ENCODE data around the gene PLEKHF1.
"Not testable (repeated sequence)": the region's sequence is repeated elsewhere in the genome, so short reads cannot be mapped to it uniquely, and the experiment has no call there.

PLEKHF1 gene

DNA sequence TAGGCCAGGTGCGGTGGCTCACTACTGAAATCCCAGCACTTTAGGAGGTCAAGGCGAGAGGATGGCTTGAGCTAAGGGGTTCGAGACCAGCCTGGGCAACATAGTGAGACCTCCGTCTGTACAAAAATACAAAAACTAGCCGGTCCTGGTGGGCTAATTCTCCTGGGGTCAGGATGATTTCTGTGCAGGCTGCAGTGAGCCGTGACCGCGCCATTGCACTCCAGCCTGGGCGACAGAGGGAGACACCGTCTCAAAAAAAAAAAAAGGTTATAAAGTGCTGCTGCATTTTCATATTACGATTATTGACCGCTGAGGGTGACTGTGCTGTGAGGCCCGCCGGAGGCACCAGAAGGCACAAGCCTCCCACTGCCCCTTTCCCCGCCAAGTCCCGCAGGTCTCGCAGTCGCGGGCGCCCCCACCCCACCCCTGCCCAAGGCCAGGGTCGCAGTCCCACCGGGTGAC, 477 bp upstream of the PLEKHF1 start:
- no peak for DNase-seq (ENCODE audit: low read depth)

DNA sequence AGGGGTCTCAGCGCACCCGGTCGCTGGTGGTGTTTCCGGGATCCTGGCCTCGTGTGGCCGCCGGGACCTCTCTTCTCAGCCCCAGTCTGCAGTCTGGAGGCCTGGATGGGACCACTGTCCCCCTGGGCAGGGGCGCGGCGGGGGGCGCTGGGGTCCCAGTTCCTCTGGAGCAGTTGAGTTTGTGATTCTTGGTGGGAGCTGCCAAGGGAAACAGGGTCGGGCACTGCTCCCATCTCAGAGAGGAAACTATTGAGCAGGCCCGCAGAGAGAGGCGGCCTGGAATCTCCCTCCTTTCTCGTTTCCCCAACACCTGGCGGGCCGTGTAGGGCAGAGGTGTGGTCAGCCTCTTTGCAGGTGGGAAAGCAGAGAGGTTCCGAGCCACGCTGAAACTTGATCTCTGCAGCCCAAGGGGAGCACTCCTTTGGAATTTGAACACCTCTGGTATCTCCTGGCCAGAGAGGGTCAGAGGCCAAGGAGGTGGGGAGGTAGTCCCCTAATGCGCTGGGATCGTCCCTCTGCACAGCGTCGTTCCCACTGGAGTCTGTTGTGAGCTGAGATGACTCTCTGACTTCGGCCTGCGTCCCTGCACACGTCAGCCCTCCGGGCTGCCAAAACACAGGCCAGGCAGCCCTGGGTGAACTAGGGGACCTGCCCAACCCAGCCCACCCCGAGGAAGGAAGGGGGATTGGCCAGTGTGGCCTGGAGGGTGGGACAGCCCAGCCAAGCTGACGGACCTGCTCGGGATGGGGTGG, 741 bp downstream of the PLEKHF1 start:
- DNase-seq (ENCODE audit: low read depth), result no peak

DNA sequence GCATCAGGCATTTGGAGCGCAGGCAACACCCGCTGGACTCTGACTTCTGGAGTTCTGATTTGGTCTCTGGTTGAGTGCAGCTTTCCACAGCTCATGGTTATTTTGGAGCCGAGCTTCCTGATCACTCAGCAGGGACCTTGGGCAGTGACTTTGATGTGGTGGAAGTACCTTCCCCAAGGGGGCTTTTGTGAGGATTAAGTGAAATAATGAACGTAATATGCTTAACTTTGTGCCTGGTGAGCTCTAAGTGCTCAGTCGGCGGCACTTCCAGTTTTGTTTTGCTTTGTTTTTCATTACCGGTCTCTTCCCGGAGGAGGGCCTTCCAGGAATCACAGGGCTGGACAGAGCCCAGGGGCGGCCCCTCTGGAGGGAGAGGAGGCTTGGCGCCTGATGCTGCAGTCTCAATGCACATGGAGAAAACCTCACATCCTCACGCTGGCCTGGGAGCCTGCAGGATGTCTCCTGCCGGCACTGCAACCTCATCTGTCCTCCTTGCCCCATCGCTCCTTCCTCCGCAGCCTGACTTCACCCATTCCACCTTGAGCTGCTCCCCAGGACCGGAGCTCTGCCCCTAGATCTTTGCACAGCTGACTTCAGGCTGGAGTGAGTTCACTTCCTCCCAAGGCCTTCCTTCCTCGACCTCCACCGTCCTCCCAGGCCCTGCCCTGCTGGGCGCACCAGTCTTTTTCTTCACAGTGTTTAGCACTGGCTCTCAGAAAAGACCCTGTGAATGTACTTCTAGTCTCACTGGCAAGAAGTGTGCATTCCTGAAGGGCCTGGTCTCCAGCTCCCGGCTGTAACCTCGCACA, 1.5 kb downstream of the PLEKHF1 start:
- no peak for DNase-seq (ENCODE audit: low read depth)

DNA sequence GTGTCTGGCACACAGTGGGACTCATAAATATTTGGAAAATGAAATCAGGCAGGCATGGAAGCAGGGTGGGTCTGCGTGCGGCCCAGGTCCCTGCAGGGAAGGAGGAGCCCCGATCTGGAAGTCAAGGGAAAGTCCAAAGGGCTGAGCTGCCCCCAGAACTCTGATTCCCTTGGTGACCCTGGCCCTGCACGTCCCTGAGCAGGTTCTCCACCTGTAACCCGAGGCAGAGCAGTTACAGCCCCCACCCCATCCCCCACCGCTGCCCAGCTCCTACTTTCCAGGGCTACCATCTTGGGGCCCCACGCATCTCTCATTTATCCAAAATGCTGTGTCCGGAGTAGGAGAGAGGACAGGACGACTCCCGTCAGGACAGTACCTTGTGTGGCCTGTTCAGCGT, 2.1 kb downstream of the PLEKHF1 start:
- no peak for DNase-seq (ENCODE audit: low read depth)

DNA sequence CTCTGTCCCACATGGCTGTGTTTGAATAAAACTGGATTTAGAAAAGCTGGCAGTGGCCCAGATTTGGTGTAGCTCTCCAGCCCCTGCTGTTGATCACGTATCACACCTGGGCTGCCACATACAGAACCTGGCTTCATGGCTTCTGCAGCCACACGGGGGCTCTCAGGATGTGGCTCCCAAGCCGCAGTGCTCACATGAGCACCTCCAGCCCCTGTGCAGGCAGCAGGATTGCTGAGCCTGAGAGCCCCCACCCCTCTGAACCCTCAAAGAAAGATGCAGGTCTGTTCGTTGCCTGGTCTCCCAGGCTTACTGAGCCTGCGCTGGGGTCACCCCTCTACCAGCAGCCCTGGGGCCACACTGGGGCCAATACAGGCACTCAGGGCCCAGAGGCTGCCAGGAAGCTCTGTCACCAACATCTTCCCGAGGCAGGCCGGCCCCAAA, 2.7 kb downstream of the PLEKHF1 start:
- DNase-seq (ENCODE audit: low read depth), result no peak

DNA sequence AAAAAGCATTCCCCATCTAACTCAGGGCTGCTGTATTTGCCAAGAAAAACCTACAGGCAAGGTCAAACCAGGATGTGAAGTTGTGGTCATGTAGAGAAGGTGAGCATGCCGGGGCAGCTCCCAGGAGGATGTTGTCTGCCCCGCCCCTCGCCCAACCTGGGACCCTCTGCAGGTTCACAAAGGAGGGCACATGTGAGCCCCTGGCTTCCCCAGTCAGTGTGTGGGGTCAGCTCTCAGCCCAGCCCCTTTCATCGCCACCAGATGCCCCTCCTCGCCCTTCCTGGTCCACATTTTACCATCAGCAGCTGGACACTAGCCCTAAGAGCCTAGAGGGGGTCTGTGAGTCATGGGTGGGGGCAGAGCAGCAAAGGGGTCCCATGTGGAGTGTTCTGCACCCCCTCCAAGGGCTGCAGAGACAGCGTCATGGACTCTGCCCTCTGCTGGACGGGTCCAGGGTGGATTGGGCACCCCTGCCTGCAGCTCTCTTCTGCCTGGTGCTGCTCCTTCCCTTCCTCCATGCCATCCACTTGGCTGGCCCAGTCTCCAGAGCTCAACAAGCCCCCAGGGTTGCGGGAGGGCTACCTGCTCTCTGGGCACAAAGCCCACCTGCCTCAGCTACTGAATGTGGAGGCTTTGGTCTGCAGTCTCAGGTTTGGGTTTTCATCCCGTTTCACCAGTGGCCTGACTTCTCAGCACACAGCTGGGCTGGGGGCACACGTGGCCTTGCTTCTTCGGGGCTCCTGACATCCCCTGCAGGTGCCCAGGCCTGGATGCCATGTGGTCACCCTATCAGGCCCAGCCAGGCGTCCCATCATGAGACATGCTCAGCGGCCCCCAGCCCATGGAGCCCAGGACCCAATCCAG, 3.7 kb downstream of the PLEKHF1 start:
- DNase-seq (ENCODE audit: low read depth), result no peak

DNA sequence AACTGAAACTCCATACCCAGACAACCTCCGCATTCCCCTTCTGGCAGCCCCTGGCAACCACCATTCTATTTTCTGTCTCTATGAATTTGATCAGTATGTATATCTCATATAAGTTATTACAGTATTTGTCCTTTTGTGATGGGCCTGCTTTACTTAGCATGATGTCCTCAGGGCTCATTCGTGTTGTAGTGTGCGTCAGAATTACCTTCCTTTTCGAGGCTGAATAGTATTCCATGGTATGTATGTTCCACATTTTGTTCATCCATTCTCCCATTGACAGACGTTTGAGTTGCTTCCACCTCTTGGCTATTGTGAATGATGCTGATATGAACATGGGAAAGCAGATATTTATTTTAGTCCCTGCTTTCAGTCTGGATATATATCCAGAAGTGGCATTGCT, 5.0 kb downstream of the PLEKHF1 start:
- no peak for DNase-seq (ENCODE audit: low read depth)

DNA sequence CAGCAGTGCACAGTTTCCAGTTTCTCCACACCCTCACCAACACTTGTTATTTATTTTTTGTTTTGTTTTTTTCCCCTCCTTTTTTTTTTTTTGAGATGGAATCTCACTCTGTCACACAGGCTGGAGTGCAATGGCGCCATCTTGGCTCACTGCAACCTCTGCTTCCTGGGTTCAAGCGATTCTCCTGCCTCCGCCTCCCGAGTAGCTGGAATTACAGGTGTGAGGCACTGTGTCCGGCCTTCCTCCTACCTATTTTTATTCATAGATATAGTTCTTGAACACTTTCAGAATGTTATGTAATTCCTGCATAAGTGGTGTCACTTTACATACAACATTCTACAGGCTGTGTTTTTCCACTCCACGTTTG, 5.7 kb downstream of the PLEKHF1 start:
- not testable (repeated sequence) for DNase-seq (ENCODE audit: low read depth)

DNA sequence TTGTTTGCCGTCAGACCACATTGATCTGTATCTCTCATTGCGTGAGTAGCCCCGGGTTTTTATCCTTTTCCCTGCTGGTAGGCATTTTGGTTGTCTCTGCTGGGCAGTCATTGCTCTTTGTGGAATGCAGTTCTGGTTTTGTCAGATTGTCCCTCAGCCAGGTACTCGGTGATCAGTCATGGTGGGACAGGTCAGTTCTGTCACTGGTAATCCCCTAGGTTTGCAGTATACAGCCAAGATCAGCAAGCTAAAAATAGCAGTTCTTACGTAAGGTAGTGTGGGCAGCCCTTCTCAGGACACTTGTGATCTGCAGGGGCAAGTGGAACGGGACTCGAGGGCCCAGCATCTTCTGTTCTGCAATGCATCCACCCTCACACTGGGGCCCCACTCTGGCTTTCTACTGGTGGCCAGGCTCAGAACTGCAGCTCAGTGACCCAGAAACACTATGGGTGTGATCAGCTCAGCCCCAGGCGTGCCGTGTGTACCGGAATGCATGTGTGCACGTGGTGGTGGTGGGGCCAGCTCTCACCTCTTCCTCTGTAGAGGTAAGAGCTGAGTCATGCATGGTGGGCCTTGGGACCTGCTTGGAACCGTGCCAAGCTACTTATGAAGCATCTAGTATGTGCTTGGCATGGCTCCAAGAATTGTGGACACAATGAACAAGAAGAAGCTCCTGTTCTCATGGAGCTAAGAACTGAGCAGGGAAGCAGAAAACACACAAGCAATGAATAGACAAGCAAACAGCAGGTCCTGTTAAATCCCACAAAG, 6.3 kb downstream of the PLEKHF1 start:
- DNase-seq (ENCODE audit: low read depth), result peak; percentile 77

DNA sequence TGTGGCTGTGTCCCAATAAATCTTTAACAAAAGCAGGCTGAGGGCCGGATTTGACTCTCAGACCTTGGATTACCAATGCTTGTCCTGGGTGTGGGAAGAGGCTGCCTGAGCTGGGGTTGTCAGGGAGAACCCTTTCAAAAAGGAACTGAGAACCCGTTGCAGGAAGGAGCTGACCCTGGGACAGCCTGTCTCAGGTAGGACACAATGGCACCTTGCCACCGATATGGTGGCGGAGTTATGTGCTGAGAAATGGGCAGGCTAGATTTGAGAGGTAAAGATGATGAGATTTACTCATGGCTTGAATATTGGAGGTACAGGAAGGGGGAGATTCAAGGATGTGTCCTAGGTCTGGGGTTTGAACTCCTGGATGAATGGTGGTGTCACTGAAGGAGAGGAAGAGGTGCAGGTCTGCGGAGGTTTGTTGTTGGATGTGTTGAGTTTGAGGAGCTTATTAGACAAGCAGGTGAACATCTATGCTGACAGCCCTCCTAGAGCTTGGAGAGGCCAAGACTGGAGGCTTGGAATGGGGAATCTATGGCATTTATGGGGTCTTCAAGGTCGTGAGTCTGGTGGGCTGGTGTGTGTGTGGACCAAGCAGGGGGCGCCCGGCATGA, 7.2 kb downstream of the PLEKHF1 start:
- DNase-seq (ENCODE audit: low read depth), result no peak

DNA sequence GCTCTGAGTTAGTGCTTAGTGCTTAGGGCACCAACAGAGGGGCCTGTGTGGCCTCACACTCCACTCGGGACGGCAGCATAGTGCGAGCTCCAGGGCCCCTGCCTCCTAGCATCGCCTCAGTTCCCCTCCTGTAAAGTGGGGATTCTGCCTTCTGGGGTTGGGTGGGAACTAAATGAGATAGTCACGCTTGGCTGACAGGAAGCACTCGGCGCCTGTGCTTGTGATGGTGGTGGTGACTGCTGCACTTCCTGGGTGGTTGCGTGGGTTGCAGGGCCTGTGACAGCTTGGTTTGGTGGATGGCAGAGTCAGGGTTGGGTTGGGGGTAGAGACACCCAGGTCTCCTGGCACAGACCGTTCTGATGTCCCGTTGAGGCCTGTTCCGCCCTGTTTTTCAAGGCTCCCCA, 7.7 kb downstream of the PLEKHF1 start:
- peak; percentile 81 for DNase-seq (ENCODE audit: low read depth)

DNA sequence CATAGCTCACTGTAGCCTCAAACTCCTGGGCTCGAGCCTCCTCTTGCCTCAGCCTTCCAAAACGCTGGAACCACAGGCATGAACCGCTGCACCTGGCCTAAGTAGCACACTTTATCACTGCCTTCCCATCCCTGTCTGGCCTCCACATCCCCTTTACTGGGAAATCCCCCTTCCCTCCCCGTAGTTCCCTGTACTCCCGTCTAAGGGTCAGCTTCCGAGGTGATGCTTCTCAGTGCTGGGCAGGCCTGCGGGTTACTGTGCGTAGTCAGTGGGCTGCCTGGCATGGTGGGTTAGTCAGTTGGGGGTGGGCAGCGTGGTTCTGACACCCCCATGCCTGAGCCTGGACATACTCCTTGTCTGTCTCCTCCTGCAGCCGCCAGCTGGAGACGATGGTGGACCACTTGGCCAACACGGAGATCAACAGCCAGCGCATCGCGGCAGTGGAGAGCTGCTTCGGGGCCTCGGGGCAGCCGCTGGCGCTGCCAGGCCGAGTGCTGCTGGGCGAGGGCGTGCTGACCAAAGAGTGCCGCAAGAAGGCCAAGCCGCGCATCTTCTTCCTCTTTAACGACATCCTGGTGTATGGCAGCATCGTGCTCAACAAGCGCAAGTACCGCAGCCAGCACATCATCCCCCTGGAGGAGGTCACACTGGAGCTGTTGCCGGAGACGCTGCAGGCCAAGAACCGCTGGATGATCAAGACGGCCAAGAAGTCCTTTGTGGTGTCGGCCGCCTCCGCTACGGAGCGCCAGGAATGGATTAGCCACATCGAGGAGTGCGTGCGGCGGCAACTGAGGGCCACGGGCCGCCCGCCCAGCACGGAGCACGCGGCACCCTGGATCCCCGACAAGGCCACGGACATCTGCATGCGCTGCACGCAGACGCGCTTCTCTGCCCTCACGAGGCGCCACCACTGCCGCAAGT, 8.4 kb downstream of the PLEKHF1 start:
- DNase-seq (ENCODE audit: low read depth), result no peak

DNA sequence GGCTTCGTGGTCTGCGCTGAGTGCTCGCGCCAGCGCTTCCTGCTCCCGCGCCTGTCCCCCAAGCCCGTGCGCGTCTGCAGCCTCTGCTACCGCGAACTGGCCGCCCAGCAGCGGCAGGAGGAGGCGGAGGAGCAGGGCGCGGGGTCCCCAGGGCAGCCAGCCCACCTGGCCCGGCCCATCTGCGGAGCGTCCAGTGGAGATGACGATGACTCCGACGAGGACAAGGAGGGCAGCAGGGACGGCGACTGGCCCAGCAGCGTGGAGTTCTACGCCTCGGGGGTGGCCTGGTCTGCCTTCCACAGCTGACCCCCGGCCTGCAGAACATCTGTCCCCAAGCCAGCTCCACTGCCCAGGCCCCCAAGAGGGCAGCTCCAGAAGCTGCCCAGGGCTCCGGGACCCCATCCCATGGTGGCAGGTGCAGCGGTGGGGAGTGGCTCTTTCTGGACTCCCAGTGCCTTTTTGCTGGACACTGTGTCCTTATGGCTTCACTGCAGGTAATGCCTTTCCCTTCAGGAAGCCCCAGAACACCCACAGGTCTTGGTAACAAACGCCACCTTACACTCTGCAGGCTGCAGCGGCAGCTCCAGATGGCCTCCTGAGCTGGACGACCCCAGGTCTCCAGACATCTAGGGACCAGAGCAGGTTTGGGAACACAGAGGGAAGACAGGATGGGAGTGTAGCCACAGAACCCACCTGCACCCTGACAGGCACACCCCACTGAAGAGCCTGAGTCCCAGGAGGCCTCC, 9.3 kb downstream of the PLEKHF1 start:
- DNase-seq (ENCODE audit: low read depth), result no peak

DNA sequence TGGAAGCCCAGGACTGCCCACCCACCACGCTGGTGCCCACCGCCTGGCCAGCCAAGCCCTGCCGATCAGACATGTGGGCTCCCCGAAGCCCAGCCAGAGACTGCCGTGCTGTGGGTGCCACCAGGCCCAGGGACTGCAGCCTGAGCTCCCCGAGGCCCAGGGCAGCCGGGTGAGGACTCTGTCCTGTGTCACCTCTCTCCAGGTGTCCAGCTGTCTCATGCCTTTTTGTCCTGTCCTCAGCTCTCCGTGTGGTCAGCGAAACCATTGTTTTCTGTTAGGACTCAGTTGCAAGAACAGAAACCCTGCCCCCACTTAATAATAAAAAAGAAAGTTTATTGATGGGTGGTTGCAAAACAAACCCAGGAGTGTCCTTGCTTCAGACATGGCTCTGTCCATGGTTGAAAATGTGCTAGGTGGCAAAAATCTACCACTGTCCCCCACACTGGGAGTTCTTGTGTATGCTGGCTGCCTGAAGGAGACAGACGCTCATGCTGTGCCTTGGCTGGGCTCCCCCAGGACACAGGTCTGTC, 9.9 kb downstream of the PLEKHF1 start:
- no peak for DNase-seq (ENCODE audit: low read depth)

DNA sequence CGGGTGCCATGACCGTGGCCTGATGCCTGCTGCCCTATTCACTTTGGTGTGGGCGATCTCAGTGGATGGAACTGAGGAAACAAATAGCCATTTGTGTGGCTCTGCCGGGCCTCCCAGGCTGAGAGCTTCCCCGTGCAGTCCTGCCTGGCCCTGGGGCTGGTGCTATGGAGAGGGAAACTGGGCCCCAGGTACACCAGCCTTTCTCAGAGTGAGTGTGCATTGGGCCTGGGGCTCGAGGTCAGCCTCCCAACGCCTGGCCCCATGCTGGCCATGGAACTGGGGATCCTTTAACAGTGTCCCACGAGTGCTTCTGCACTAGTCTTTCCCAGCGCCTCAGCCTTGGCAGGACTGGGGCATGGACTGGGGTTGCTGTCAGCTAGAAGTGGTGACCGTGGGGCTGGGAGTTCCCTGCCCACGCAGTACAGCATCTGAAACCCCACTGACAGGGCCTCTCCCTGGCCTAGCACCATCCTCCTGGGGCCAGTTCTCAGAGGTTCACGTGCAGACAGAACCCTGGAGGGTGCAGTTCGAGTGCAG, 10.5 kb downstream of the PLEKHF1 start:
- DNase-seq (ENCODE audit: low read depth), result no peak

DNA sequence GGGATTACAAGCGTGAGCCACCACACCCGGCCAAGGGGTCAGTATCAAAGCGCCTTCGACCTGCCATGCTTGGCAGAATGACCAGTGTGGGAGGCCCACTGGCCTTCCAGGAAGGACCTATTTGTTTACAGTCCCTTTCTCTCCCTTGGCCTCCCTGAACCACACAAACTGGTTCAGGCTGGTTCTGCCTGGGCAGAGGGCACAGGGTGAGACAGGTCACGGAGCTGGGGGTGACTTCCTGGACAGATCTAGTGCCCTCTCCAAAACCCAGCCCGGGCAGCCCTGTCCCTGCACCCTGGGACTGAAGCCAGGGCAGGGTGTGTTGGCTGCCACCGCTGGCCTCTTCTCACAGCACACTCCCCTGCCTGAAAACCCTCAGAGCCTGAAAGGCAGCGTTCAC, 11.3 kb downstream of the PLEKHF1 start:
- no peak for DNase-seq (ENCODE audit: low read depth)

DNA sequence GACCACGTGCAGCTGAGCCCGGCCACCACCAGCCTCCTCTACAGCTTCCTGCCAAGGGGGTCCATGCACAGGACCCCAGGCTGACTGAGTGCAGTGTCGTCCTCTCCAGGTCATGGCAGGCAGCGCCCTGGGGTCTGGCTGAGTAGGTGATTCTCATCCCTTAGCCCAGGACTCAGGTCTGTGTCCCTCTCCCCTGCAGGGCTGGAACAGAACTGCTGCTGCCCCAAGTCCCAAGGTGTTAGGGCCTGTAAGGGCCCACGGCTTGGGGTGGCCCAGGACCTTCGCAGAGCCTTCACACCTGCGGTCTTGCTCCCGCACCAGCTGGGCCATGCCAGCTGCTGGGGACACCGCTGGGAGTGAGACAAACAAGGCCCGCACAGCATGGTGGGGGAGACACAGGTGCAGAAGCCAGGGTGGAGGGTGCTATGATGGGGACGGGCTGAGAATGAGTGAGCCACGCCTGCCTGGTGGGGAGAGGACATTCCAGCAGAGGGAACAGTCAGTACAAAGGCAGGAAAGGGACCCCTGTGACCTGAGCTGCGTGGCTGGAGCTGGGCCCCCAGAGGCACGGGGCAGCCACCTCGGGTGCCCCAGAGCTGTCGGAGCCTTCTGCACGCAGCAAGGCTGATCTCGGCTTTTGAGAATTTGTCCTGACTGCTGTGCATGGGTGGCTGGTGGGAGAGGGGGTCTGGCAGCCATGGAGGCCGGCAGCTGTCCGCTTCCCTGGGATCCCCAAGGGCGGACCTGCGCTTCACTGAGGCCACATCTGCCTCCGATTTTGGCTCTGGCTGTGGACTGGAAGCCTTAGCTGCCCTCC, 11.9 kb downstream of the PLEKHF1 start:
- DNase-seq (ENCODE audit: low read depth), result no peak

DNA sequence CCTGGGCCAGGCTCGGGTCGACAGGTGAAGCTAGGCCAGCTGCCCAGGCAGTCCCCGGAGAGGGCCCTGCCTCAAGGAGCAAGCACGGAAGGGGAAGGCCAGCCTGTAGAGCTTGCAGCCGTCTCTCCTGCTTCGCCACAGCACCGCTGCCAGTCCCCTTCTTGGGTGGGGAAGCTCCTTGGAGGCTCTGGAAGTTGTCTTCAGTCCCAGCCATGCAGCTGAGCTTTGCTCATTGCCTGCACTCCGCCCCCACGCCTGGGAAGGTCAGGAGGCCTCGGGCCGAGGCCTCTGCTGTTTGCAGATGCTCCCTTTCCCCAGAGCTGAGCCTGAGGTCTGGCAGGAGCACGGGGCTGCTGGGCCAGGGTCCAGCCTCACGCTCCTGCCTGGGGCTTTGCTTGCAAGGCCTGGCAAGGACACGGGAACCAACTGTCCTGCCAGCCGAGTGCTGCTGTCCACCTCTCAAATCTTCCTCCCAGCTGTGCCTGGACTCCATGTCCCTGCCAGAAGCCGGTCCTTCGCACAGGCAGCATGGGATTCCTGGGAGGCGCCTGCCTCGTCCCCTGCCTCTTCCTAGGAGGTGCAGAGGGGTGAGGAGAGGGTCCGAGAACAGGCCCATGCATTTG, 13.3 kb downstream of the PLEKHF1 start:
- DNase-seq (ENCODE audit: low read depth), result no peak

All from activated T-cell treated with anti-CD3 and anti-CD28 coated beads for 24 hours (primary cell).